ENCODE measurements around the gene ANXA3. TPM values are rescaled to one million over a fixed set of nuclear protein-coding genes. Genes with fewer than 3 reads are reported as not detected.
"Not testable (repeated sequence)": the region's sequence is repeated elsewhere in the genome, so short reads cannot be mapped to it uniquely, and the experiment has no call there.

The ANXA3 gene
- polyA plus RNA-seq, 4 donors = 17.5 to 96.6 (median 53.3) TPM

GRCh38 chr4:78545275-78546246 is 6.0 kb upstream of the ANXA3 start:
- no peak for FAIRE-seq
- Histone ChIP-seq H3K4me1 (ENCODE audit: control insufficient read depth in 3 of 3, insufficient read depth in 2 of 3, low read depth in 1 of 3, low read length in 2 of 3) (peaks cover 0 to 5% (median 0%) of the 10 kb centered on the region in 3 donors), H3K9me3 (ENCODE audit: control insufficient read depth in 2 of 2, insufficient read depth in 1 of 2, low read depth in 1 of 2, low read length in 1 of 2) (no peaks in the 10 kb centered on the region), H3K36me3 (ENCODE audit: control insufficient read depth in 3 of 3, insufficient read depth in 2 of 3, low read depth in 1 of 3, low read length in 3 of 3) (peaks cover 0 to 6% (median 0%) of the 10 kb centered on the region in 3 donors), H3K27me3 (ENCODE audit: control insufficient read depth in 3 of 3, insufficient read depth in 3 of 3, low read length in 3 of 3) (peaks cover 0 to 3% (median 0%) of the 10 kb centered on the region in 3 donors), H3K4me3 (ENCODE audit: low read depth in 1 of 3, low read length in 3 of 3) (no peak overlapping the region), H3K27ac (ENCODE audit: low read depth in 1 of 3, low read length in 2 of 3) (no peak overlapping the region)
- no peak for DNase-seq
- 43 to 70% (median 59%) methylated on average over 5 of the region's 5 CpGs for WGBS, 3 donors

DNA sequence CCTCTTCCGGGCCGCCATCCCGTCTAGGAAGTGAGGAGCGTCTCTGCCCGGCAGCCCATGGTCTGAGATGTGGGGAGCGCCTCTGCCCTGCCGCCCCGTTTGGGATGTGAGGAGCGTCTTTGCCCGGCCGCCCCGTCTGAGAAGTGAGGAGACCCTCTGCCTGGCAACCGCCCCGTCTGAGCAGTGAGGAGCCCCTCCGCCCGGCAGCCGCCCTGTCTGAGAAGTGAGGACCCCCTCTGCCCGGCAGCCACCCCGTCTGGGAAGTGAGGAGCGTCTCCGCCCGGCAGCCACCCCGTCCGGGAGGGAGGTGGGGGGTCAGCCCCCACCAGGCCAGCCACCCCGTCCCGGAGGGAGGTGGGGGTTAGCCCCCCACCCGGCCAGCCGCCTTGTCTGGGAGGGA is 3.7 kb upstream of the ANXA3 start:
- H3K4me3 ChIP-seq (ENCODE audit: low read depth in 1 of 3, low read length in 3 of 3); H3K27me3 ChIP-seq (ENCODE audit: control insufficient read depth in 3 of 3, insufficient read depth in 3 of 3, low read length in 3 of 3); DNase-seq; FAIRE-seq; H3K9me3 ChIP-seq (ENCODE audit: control insufficient read depth in 2 of 2, insufficient read depth in 1 of 2, low read depth in 1 of 2, low read length in 1 of 2); H3K27ac ChIP-seq (ENCODE audit: low read depth in 1 of 3, low read length in 2 of 3); H3K36me3 ChIP-seq (ENCODE audit: control insufficient read depth in 3 of 3, insufficient read depth in 2 of 3, low read depth in 1 of 3, low read length in 3 of 3): not testable (repeated sequence)
- 93 to 97% (median 95%) methylated on average over 17 to 28 of the region's 28 CpGs for WGBS, 3 donors
- H3K4me1 ChIP-seq (ENCODE audit: control insufficient read depth in 3 of 3, insufficient read depth in 2 of 3, low read depth in 1 of 3, low read length in 2 of 3) = peaks cover 0 to 12% (median 0%) of the 10 kb centered on the region in 3 donors

- H3K27me3 ChIP-seq (ENCODE audit: control insufficient read depth in 3 of 3, insufficient read depth in 3 of 3, low read length in 3 of 3); FAIRE-seq; H3K4me3 ChIP-seq (ENCODE audit: low read depth in 1 of 3, low read length in 3 of 3); DNase-seq; H3K27ac ChIP-seq (ENCODE audit: low read depth in 1 of 3, low read length in 2 of 3); H3K9me3 ChIP-seq (ENCODE audit: control insufficient read depth in 2 of 2, insufficient read depth in 1 of 2, low read depth in 1 of 2, low read length in 1 of 2); H3K36me3 ChIP-seq (ENCODE audit: control insufficient read depth in 3 of 3, insufficient read depth in 2 of 3, low read depth in 1 of 3, low read length in 3 of 3): not testable (repeated sequence)
- peaks cover 0 to 17% (median 0%) of the 10 kb centered on the region in 3 donors for H3K4me1 ChIP-seq (ENCODE audit: control insufficient read depth in 3 of 3, insufficient read depth in 2 of 3, low read depth in 1 of 3, low read length in 2 of 3)
- 85 to 90% (median 89%) methylated on average over 2 of the region's 4 CpGs for WGBS, 3 donors
Observed at GRCh38 chr4:78548889-78549288, 2.7 kb upstream of the ANXA3 start.

DNA sequence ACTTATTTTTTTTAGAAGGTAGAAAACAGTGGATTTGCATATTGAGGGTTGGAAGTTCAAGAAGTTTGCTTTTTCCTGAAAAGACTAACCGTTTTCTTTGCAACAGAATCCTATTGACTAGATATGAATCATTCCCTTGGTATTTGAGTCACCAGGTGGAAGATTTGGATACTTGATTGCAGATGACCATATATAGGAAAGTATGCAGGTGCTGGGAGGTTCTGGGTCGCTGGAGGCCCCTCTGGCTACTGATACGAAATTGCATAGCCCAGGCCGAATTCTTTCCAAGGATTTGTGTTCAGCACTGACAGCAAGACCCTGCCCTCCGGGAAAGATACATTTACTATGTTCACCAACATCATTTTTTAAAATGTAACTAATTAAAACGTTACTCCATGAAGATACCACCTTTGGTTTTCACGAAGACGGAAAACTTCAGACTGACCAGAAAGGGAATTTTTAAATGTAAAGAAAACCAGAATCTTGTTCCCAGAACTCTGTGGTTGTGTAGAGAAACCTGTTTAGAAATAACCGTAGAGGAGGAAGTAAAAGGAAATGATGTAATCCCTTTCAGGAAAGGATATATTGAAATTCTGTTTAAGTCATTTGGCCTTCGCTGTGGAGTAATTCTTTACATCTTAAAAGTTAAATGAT is 946 bp downstream of the ANXA3 start:
- no peak for FAIRE-seq
- Histone ChIP-seq H3K27me3 (ENCODE audit: control insufficient read depth in 3 of 3, insufficient read depth in 3 of 3, low read length in 3 of 3) (peaks cover 0 to 3% (median 0%) of the 10 kb centered on the region in 3 donors), H3K4me1 (ENCODE audit: control insufficient read depth in 3 of 3, insufficient read depth in 2 of 3, low read depth in 1 of 3, low read length in 2 of 3) (peaks cover 0 to 23% (median 0%) of the 10 kb centered on the region in 3 donors), H3K36me3 (ENCODE audit: control insufficient read depth in 3 of 3, insufficient read depth in 2 of 3, low read depth in 1 of 3, low read length in 3 of 3) (peaks cover 0 to 13% (median 0%) of the 10 kb centered on the region in 3 donors), H3K27ac (ENCODE audit: low read depth in 1 of 3, low read length in 2 of 3) (peak overlapping the region in 1 of 3 donors; percentile 90), H3K4me3 (ENCODE audit: low read depth in 1 of 3, low read length in 3 of 3) (peak overlapping the region in 2 of 3 donors; percentile 62 to 65), H3K9me3 (ENCODE audit: control insufficient read depth in 2 of 2, insufficient read depth in 1 of 2, low read depth in 1 of 2, low read length in 1 of 2) (no peaks in the 10 kb centered on the region)
- DNase-seq = peak in 1 of 2 donors; percentile 77
- WGBS, 3 donors = 39 to 55% (median 44%) methylated on average over 10 of the region's 10 CpGs

DNA sequence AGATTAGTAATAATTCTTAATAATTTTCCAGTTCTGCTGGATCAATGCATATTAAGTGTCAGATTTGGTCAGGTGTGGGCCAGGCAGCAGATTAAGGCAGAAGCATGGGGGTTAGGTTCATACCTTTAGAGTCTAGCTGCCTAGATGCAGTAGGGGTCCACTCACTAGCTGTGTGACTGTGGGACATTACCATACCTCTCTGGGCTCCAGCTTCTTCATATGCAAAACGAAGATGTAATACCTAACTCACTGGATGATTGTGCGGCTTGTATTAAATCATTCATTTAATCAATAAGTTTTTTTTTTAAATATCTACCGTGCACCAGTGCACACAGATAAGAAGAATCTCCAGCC is 1.4 kb downstream of the ANXA3 start:
- peak overlapping the region in 1 of 3 donors; percentile 90 for H3K27ac ChIP-seq (ENCODE audit: low read depth in 1 of 3, low read length in 2 of 3)
- DNase-seq (no peak), FAIRE-seq (no peak)
- peak overlapping the region in 1 of 3 donors; percentile 65 for H3K4me3 ChIP-seq (ENCODE audit: low read depth in 1 of 3, low read length in 3 of 3)
- no peaks in the 10 kb centered on the region for H3K9me3 ChIP-seq (ENCODE audit: control insufficient read depth in 2 of 2, insufficient read depth in 1 of 2, low read depth in 1 of 2, low read length in 1 of 2)
- peaks cover 0 to 14% (median 0%) of the 10 kb centered on the region in 3 donors for H3K36me3 ChIP-seq (ENCODE audit: control insufficient read depth in 3 of 3, insufficient read depth in 2 of 3, low read depth in 1 of 3, low read length in 3 of 3)
- H3K4me1 ChIP-seq (ENCODE audit: control insufficient read depth in 3 of 3, insufficient read depth in 2 of 3, low read depth in 1 of 3, low read length in 2 of 3) = peaks cover 0 to 25% (median 0%) of the 10 kb centered on the region in 3 donors
- H3K27me3 ChIP-seq (ENCODE audit: control insufficient read depth in 3 of 3, insufficient read depth in 3 of 3, low read length in 3 of 3) = peaks cover 0 to 3% (median 0%) of the 10 kb centered on the region in 3 donors
- 74 to 89% (median 82%) methylated on average over 3 of the region's 3 CpGs for WGBS, 3 donors

- H3K27me3 ChIP-seq (ENCODE audit: control insufficient read depth in 3 of 3, insufficient read depth in 3 of 3, low read length in 3 of 3) = peaks cover 0 to 3% (median 0%) of the 10 kb centered on the region in 3 donors
- no peak for FAIRE-seq
- H3K4me3 ChIP-seq (ENCODE audit: low read depth in 1 of 3, low read length in 3 of 3) = no peak overlapping the region
- no peaks in the 10 kb centered on the region for H3K9me3 ChIP-seq (ENCODE audit: control insufficient read depth in 2 of 2, insufficient read depth in 1 of 2, low read depth in 1 of 2, low read length in 1 of 2)
- H3K27ac ChIP-seq (ENCODE audit: low read depth in 1 of 3, low read length in 2 of 3) = no peak overlapping the region
- peaks cover 0 to 14% (median 0%) of the 10 kb centered on the region in 3 donors for H3K36me3 ChIP-seq (ENCODE audit: control insufficient read depth in 3 of 3, insufficient read depth in 2 of 3, low read depth in 1 of 3, low read length in 3 of 3)
- peaks cover 0 to 25% (median 0%) of the 10 kb centered on the region in 3 donors for H3K4me1 ChIP-seq (ENCODE audit: control insufficient read depth in 3 of 3, insufficient read depth in 2 of 3, low read depth in 1 of 3, low read length in 2 of 3)
- no peak for DNase-seq
Observed at GRCh38 chr4:78553529-78554060, 2.0 kb downstream of the ANXA3 start.

GRCh38 chr4:78556665-78557064 is 5.1 kb downstream of the ANXA3 start:
- Histone ChIP-seq H3K36me3 (ENCODE audit: control insufficient read depth in 3 of 3, insufficient read depth in 2 of 3, low read depth in 1 of 3, low read length in 3 of 3) (peaks cover 0 to 17% (median 0%) of the 10 kb centered on the region in 3 donors), H3K27me3 (ENCODE audit: control insufficient read depth in 3 of 3, insufficient read depth in 3 of 3, low read length in 3 of 3) (no peaks in the 10 kb centered on the region), H3K9me3 (ENCODE audit: control insufficient read depth in 2 of 2, insufficient read depth in 1 of 2, low read depth in 1 of 2, low read length in 1 of 2) (no peaks in the 10 kb centered on the region), H3K4me3 (ENCODE audit: low read depth in 1 of 3, low read length in 3 of 3) (no peak overlapping the region), H3K27ac (ENCODE audit: low read depth in 1 of 3, low read length in 2 of 3) (no peak overlapping the region), H3K4me1 (ENCODE audit: control insufficient read depth in 3 of 3, insufficient read depth in 2 of 3, low read depth in 1 of 3, low read length in 2 of 3) (peaks cover 0 to 31% (median 0%) of the 10 kb centered on the region in 3 donors)
- FAIRE-seq (no peak), DNase-seq (no peak)
- 76 to 88% (median 79%) methylated on average over 4 of the region's 4 CpGs for WGBS, 3 donors

DNA sequence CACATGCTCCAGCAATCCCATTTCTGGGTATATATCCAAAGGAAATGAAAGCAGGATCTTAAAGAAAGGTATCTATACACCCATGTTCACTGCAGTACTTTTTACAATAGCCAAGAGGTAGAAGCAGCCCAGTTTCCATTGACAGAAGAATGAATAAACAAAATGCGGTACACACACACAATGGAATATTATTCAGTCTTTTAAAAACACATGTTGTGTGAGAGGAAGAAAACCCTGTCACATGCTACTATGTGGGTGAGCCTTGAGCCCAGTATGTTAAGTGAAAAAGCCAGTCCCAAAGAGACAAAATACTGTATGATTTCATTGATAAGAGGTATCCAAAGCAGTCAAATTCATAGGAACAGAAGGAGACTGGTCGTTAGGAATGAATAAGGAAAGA is 6.3 kb downstream of the ANXA3 start:
- DNase-seq (no peak), FAIRE-seq (no peak)
- Histone ChIP-seq H3K4me1 (ENCODE audit: control insufficient read depth in 3 of 3, insufficient read depth in 2 of 3, low read depth in 1 of 3, low read length in 2 of 3) (peaks cover 0 to 37% (median 0%) of the 10 kb centered on the region in 3 donors), H3K27ac (ENCODE audit: low read depth in 1 of 3, low read length in 2 of 3) (no peak overlapping the region), H3K27me3 (ENCODE audit: control insufficient read depth in 3 of 3, insufficient read depth in 3 of 3, low read length in 3 of 3) (no peaks in the 10 kb centered on the region), H3K4me3 (ENCODE audit: low read depth in 1 of 3, low read length in 3 of 3) (no peak overlapping the region), H3K36me3 (ENCODE audit: control insufficient read depth in 3 of 3, insufficient read depth in 2 of 3, low read depth in 1 of 3, low read length in 3 of 3) (peaks cover 0 to 17% (median 0%) of the 10 kb centered on the region in 3 donors), H3K9me3 (ENCODE audit: control insufficient read depth in 2 of 2, insufficient read depth in 1 of 2, low read depth in 1 of 2, low read length in 1 of 2) (no peaks in the 10 kb centered on the region)
- WGBS, 3 donors = 62 to 73% (median 66%) methylated on average over 2 of the region's 2 CpGs
